Measurements from ENCODE around the gene TMEM165.
A peak's percentile ranks its signal among the peaks of the same experiment; 100 is the strongest.

TMEM165 gene

DNA sequence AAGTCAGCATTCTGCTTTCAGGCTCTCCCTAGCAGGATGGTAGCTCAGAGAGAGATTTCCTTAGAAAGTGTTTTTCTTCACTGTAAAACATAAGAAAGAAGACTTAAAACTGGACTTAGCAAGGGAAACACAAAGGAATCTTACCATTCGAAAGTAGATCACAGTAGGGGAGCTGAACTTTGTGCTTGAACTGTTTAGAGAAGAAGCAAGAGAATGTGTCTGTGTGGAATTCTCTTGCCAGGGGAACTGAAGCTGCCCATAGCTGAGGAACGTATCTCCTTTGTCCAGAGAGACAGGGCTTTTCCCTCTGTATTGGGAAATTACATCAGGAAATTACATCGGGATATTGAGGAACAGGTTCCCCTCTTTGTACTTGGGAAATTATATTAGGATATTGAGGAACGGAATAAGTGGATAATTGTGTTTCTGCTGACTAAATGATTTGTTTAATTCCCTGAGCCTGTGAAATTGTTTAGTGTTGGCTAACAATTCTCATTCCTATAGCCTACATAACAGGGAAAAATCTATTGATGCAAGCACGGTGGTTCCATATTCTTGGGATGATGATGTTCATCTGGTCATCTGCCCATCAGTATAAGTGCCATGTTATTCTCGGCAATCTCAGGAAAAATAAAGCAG lies 28.6 kb upstream of the TMEM165 start:
- peak; percentile 34 for DNase-seq

DNA sequence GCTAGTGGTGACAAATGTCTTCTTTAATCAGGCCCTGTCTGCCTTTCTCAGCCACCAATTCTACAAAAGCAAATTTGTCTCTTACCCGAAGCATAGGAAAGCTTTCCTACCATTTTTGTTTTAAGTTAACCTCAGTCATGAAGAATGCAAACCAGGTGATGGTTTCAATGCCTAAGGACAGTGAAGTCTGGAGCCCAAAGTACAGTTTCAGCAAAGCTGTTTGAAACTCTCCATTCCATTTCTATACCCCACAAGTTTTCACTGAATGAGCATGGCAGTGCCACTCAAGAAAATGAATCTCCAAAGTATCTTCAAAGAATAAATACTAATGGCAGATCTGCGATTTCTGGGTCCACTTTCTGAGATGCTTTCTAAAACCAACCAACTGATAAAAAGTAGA lies 25.8 kb upstream of the TMEM165 start:
- no peak for DNase-seq

DNA sequence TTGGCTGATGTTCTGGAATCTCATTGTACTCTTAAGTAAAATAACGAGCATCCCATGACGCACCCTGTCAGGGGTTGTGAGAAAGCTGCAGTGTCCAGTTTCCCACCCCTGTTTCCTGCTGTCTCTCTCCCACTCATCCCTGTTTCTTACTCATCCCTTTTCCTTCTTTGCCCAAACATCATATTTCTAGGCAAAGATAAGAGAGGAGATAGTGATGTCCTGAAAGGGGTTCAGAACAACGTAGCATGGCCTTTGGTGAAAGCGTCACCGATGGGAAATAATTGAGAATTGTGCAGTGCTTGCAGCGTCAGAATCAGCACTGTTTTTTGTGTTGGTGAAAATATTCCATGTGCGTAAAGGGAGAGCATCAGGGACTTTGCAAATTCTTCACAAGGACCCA lies 23.5 kb upstream of the TMEM165 start:
- no peak for DNase-seq

DNA sequence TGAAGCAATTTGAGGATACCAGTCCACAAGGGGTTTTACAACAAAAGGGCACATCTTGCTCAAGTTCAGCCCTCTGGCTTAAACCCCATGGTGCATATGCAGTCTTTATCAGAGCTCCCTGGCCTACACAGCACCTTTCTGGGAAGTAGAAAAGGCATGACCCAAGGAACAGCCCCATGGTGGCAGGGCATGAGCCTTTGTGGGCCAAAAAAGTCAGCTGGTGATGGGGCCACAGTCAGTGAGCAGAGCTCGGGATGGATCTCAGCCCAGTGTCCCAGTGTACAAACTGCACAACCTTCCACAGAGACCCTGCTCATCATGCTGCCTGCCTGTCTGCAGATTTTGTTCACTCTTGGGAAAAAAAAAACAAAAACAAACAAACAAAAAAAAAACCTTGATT lies 22.3 kb upstream of the TMEM165 start:
- no peak for DNase-seq

DNA sequence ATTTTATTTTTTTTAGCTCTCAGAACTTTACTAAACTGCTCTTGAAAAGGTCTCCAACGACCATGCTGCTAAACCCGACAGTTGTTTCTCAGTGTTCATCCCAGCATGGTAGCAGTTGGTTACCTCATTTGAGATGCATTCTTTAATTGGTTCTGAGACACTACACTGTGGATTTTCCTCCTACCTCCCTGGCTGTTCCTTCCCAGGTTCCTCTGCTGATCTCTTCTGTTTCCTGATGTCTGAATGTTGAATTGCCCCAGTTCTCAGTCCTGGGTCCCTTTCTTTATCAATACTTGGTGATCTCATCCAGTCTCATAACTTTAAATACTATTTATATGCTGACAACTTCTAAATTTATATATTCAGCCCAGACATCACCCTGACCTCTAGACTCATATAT lies 19.1 kb upstream of the TMEM165 start:
- DNase-seq = no peak

DNA sequence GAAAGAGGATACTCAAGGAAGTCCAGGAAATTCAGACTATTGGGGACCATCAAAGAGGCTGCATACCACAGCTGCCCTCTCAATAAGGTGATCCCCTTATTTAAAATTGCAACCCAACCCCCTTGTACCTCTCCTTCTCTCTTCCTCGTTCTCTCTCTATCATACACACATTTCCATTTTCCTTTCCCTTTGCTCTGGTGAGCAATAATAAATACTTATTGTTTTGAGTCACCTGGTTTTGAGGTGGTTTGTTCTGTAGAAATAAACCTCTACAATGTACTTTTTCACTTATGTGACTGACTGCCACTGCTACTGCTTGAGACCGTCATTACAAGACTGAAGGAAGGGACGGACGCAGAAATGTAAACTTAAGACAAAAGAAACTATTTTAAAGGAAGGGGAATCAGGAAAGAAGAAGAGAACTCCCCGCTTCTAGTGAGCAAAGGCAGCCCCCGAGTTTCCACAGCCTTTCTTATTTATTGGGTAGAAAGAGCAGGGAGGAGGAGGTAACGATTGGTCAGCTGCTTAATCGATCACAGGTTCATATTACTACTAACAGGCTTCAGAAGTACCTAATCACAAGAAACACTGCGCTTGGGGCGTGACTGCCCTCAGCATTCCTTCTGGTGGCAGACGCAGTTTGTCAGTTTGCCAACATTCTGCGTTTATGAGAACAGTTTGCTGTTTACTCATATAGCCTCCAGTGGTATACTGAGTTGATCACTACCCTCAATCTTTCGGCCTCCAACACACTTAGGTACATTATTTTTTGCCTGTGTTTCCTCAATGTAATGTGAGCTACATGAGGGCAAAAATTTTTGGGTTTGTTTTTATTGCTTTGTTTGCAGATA lies 16.9 kb upstream of the TMEM165 start:
- DNase-seq = no peak

DNA sequence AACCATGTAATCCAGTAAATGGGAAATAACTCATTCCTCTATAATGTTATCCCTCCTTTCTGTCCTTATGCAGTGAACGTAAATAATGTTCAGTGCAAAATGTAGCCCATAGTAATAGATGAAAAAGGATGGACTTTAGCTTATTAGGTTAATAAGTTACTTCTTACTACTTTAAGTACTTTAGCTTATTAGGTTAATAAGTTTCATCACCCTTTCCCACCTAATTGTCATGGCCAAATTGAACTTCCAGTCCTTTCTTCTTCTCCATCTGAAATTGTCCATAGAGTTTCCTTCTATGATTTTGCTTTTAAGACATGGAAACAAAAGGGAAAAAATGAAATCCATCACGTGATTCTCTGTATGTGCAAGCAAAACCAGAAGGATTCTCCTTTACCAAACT lies 15.2 kb upstream of the TMEM165 start:
- no peak for DNase-seq

DNA sequence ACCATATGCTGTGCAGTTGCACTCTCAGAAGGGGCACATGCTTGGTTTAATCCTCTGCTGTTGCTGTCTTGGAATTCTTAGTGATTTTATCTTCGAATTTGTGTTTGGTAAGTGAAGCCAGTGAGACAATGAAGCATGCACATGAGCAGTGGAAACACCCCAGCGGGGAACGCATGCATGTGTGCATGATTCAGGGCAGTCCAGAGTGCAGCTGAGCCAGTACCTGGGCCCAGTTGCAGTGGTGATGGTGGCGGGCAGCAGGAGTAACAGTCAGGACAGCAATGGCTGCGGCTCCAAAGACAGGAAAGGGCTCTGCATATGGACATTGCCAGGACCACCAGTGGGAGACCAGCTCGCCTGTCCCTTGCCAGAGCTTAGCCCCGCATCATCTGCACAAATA lies 14.3 kb upstream of the TMEM165 start:
- no peak for DNase-seq

DNA sequence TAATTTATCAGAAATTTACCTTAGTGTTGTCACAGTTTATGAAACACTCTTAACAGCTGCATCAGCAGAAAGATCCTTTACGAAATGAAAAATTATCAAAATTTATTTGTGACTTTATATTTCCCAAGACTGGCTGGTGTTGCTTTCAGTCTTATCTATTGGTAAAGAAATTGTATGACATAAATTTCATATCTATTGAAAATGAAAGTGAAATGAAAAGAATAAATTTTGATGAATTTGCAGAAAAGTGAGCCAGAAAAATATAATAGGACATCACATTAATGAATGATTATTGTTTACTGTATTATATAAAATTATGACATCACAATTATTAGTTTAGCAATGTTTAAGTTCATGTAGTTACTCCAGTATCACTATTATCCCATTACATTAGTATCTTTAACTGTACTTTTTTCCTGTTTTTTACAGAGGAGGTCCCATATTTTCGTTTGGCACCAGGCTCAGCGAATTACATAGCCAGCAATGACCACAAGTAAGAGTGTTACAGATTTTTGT lies 13.2 kb upstream of the TMEM165 start:
- no peak for DNase-seq

DNA sequence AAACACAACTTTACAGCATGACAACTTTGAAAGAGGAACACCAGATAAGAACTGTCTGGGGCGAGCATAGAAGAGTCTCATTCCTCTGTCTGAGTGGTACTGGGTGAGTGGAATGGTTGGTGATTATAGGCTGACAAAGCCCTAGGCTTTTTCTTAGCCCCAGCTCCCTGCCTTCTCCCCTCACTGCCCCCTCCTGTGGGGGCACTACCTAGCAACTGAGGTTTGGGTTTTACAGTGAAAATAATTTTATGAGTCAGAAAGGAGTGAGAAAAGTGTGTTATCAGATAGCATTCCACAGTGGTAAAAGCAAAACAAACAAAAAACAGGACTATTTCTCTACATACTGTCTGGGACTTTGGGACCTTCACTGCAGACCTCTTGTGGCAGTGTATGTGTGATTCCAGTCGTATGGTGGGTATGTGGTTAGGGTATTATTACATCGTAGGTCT lies 10.5 kb upstream of the TMEM165 start:
- no peak for DNase-seq

DNA sequence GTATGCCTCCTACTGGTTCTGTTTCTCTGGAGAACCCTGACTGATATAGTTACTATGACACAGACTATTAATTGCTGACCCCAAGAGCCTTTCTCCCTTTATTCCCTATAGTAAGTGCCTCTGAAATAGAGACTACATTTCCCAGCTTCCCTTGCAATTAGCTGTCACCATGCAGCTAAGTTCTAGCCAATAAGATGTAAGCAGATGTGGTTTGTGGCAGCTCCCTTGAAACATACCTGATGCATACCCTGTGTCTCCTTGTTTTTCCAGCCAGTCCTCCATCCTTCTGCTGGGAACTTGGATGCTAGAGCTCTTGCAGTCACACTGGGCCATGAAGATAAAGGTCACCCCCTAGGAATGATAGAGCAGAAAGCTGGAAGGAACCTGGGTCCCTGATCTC lies 9.7 kb upstream of the TMEM165 start:
- peak; percentile 32 for DNase-seq

DNA sequence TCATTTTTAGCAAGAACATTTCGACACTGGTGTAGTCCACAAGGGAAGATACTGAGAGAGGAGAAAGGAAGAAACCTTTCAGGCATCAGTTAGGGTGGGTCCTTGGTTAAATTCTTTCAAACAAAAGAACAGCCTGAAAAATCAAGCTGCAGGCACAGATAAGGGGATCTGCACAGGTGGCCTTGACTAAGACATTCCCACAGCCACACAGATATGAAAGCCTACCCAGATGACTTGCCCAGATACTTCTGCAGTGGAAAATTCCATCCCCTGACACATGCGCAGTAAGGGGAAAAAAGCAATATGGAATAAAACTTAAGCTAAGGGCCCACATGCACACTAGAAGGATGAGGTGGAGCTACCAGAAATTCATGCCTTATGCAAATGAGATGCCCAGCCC lies 8.9 kb upstream of the TMEM165 start:
- no peak for DNase-seq

DNA sequence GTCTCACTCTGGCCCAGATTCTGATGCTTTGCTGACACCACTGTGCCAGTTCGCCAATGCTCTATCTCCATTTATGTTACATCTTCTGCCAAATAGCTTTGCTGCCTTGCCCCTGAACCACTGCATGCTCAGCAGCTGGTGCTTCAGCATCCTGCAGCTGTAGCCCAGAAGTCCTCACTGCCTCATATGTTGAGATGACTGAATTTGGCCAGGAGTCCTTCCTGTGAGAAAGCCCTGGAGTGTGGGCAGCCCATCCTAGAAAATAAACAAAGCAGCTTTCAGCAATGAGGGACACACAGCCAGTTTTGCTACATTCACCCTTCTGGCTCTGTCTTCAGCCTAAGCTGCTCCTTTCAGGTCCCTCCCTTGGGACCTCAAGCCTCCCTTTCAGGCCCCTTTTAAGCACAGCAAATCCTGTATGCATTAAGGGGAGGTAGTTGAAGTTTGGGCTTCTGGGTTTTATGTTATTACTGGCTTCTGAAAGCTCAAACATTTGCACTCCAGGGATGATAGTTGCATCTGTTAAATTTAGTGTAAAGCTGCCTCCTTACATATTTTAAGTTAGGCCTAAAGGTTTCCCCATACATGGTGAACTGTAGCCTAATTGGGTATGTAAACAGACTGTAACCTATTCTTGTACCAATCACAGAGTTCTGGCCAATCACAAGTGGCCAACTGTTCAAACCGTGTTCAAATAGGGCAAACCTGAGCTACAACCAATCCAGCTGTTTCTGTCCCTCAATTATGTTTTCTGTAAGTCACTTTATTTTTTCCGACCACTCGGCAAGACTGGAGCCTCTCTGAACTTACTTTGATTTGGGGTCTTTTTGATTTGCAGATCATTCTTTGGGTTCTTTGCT lies 2.1 kb upstream of the TMEM165 start:
- no peak for DNase-seq

DNA sequence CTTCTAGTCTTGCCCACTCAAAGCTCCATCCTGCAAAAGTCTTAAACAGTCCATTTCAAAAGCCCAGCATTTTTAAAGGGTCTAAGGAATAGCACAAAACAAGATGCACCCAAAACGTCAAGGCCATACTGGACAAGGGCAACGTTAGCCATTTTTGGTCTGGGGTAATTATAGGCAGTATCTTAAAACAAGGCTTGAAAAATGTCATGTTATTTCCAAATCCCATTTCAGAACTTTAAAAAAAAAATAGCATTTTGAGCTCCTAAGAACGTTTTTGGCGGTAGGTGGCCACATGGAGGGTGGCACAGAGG lies 584 bp upstream of the TMEM165 start:
- DNase-seq = no peak

DNA sequence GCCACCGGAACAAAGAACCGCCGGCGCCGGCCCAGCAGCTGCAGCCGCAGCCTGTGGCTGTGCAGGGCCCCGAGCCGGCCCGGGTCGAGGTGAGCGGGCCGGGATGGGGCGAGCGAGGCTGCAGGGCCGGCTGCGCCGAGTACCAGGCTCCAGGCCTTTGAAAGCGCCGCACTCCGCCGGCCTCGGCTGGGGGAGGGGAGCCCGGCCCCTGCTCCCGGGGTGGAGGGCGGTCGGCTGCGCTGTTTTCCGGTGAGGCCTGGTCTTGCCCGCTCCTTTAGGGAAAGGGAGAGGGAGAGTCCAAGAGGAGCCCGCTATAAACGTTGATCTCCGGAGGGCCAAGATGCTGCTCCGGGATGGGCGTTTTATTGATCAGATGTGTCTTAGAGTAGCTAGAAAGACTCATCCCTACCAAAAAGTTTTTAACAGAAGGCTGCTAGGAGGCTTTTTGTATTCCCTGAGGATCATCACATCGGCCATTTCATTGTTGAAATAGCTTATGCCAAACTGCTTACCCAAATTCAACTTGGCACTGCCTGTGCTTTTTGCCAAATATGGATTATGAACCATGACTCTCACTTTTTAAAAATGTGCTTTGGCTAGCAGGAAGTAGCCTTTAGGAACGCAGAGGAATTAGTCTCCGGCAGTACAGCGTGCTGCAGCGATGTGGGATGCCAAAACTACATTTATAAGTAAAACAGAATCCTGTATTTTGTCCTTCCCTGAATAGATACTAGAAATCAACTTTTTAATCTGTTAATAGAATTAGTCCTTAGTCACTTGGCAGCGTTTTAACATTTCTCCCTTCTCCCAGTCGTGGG lies 760 bp downstream of the TMEM165 start:
- peak; percentile 85 for DNase-seq

DNA sequence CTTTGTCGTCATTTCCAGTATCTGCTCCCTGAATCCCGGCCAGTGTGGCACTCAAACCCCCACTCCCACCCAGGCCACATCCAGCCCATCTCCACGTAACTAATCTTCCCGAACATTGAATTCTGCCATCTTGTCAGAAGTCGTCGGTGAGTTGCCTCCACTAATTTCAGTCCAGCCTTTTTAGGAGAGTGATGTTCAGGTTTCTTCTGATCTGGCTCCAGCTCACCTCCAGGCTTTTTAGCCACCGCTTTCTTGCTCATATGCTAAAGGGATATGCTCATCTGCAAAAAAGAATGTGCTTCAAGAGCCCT lies 1.3 kb downstream of the TMEM165 start:
- no peak for DNase-seq

DNA sequence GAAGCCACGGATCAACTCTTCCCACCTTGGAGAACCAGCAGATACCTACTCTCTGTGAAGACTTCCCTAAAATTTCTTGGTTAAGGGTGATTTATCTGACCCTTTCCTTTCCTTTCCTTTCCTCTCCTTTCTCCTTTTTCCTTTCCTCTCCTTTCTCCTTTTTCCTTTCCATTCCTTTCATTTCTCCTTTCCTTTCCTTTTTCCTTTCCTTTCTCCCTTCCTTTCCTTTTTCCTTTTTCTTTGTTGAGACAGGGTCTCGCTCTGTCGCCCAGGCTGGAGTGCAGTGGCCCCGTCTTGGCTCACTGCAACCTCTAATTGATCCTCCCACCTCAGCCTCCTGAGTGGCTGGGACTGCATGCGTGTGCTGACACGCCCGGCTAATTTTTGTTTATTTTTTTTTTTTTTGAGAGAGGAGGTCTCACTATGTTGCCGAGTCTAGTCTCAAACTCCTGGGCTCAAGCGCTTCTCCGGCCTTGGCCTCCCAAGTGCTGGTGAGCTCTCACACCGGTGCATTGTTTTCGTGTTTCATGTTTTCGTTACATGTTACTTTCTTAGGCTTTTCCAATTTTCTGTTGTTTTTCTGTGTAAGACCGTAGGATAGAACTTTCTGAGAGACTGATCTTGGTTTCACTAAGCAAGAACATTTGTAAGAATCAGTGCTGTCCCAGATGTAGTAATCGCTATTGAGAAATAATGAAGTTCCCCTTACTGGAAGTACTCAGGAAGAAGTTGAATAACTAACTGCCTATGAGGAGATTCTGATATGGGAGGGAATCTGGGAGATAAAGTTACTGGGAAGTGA lies 2.0 kb downstream of the TMEM165 start:
- peak; percentile 12 for DNase-seq

DNA sequence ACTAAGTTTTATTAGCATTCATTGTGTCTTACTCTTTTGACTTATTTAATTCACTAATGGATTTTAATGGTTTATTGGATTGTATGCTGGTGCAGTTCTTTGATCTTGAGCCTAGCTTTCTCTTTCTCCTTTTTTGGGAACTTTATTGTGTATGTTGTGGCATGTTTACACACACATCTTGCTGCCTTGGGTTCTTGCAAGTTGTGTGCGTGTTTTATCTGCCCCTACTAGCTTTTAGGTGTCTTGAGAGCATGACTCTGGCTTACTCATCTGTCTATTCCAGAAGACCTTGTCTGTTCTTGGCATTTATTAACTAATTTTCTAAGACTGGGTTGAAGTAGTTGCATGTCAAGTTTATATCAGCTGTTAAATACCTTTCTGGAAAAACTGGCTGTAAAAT lies 2.7 kb downstream of the TMEM165 start:
- DNase-seq = peak; percentile 8

DNA sequence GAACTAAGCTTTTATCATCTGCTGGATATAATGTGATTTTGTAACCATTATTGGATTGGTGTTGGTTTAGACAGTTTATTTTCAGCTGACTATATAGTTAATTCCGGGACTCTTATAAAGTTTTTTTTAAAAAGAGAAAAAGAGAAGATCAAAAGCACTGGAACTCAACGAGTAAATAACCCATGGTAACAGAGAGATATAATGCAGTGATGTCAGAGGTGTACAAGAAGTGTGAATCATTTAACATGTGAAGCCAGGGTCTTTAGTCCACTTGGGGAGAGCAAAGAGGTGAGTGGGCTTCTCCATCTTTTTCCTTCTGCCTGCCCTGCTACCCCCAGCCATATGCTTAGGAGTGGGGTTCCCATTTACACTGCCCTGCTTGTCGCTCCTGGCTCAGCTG lies 3.2 kb downstream of the TMEM165 start:
- DNase-seq = peak; percentile 23

DNA sequence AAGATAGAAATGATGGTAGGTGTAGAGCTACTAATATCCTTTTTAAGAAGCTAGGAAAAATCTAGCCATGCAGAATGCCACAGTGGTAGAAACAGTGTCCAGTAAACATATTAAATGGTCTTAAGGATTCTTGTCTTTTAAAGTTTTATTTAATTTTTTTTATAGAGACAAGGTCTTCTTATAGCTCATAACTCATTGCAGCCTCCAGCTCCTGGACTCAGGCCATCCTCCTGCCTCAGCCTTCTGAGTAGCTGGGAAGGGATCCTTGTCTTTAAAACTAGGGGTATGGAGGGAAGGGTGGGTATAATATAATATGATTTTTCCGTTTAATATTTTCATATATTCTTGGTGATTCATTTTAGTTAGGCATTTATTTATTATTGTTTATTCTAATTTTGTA lies 3.8 kb downstream of the TMEM165 start:
- DNase-seq = peak; percentile 25

DNA sequence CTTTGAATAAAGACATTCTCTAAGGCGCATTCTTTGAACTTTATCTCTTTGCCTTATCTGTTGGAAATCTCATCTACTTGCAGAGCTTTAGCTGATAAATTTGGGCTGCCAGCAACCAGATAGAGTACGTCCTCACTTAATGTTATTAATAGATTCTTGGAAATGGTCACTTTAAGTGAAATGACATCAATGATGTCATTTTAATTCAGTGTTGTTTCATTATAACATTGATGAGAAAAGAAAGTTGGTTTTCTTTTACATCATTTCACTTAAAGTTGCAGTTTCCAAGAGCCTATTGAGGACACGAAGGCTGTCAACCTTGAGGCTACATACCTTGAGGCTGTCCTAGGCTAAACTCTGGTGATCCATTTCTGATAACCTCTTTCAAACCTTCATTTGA lies 9.3 kb downstream of the TMEM165 start:
- no peak for DNase-seq

DNA sequence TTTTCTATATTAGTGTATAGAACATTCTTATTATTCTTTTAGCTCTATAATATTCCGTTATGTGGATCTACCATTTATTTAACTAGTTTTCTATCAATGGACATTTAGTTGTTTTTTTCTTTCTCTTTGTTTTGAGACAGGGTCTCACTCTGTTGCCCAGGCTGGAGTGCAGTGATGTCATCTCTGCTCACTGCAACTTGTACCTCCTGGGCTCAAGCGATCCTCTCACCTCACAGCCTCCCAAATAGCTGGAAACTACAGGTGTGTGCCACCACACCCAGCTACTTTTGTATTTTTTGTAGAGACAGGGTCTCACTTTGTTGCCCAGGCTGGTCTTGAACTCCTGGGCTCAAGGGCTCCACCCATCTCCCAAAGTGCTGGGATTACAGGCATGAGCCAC lies 10.8 kb downstream of the TMEM165 start:
- no peak for DNase-seq

Data from eye (tissue), 1 donor.